AG04450 (cell line): Measurements from ENCODE around the gene SMAD9. TPM values are rescaled to one million over a fixed set of nuclear protein-coding genes. Genes with fewer than 3 reads are reported as not detected.

ENCODE experiments used
- CTCF ChIA-PET: fragments of 300-600, 350-600 bp; formaldehyde crosslinking; extraction: SDS; loops from one replicate; lab custom pipeline; 2022; ENCODE audit warnings: antibody characterized with exemption, inconsistent platforms; lab: Charles Lee
- POLR2A ChIA-PET: fragments of 350-600 bp; formaldehyde crosslinking; extraction: SDS; loops from one replicate; lab custom pipeline; 2021; ENCODE audit warnings: antibody characterized with exemption, inconsistent platforms; lab: Yijun Ruan, JAX
- DNase-seq: peaks from one replicate; pipeline ENCODE4 v3.0.0-alpha.2; 2011; ENCODE audit warnings: low read depth, low spot score
- H3K27ac ChIP-seq: one replicate; pipeline ENCODE4 v1.5.1; 2012; ENCODE audit warnings: low read depth, low read length, control low read depth
- H3K27me3 ChIP-seq: one replicate; pipeline ENCODE4 v1.6.0; 2012; ENCODE audit warnings: low read length; ENCODE audit not compliant: control insufficient read depth, insufficient read depth
- H3K4me3 ChIP-seq: 2 replicates; pipeline ENCODE4 v1.5.1; 2011; ENCODE audit warnings: mild to moderate bottlenecking, low read depth, low read length, control low read depth
- H3K9me3 ChIP-seq: 2 replicates; pipeline ENCODE4 v1.5.1; 2012; ENCODE audit warnings: low read length; ENCODE audit not compliant: control insufficient read depth, insufficient read depth
- CTCF ChIP-seq: IDR thresholded peaks from 2 replicates; pipeline ENCODE4 v1.5.1; 2011; ENCODE audit warnings: low read depth, low read length, control low read depth, inconsistent platforms
- polyA plus RNA-seq: library from polyadenylated mRNA; depleted of rRNA; stranded (reverse); fragments of >200 nt; gene quantifications from 2 replicates; pipeline ENCODE4 v1.2.3, GENCODE V29; 2011; rRNA removed

Gene SMAD9
- polyA plus RNA-seq, 1 experiment = 5.3 TPM

- Histone ChIP-seq H3K4me3 (no peak overlapping the region), H3K27ac (no peak overlapping the region), H3K9me3 (no peaks in the 10 kb centered on the region), H3K27me3 (peaks cover 12% of the 10 kb centered on the region)
- TF ChIP-seq CTCF = no peak
- ChIA-PET POLR2A (no interaction called here), CTCF (no interaction called here)
- DNase-seq = no peak
Observed at GRCh38 chr13:36806102-36806501, 113.9 kb downstream of the SMAD9 start.

- H3K4me3 ChIP-seq = no peak overlapping the region
- H3K27ac ChIP-seq = no peak overlapping the region
- POLR2A ChIA-PET = no interaction called here
- DNase-seq = no peak
- no peak for TF ChIP-seq CTCF
- no peaks in the 10 kb centered on the region for H3K9me3 ChIP-seq
- H3K27me3 ChIP-seq = peaks cover 11% of the 10 kb centered on the region
- CTCF ChIA-PET = no interaction called here
Observed at GRCh38 chr13:36804588-36804987, 115.5 kb downstream of the SMAD9 start.

- Histone ChIP-seq H3K27ac (no peak overlapping the region), H3K9me3 (no peaks in the 10 kb centered on the region), H3K27me3 (peaks cover 5% of the 10 kb centered on the region), H3K4me3 (no peak overlapping the region)
- ChIA-PET CTCF (no interaction called here), POLR2A (no interaction called here)
- no peak for TF ChIP-seq CTCF
- no peak for DNase-seq
Observed at GRCh38 chr13:36801035-36801434, 119.0 kb downstream of the SMAD9 start.

- no peak overlapping the region for H3K4me3 ChIP-seq
- H3K27ac ChIP-seq = no peak overlapping the region
- TF ChIP-seq CTCF = no peak
- H3K9me3 ChIP-seq = no peaks in the 10 kb centered on the region
- H3K27me3 ChIP-seq = no peaks in the 10 kb centered on the region
- CTCF ChIA-PET = no interaction called here
- DNase-seq = no peak
- POLR2A ChIA-PET = no interaction called here
Observed at GRCh38 chr13:36796052-36796451, 124.0 kb downstream of the SMAD9 start.

GRCh38 chr13:36795463-36795862, 124.6 kb downstream of the SMAD9 start:
- ChIA-PET POLR2A (no interaction called here), CTCF (no interaction called here)
- H3K27ac ChIP-seq = no peak overlapping the region
- no peaks in the 10 kb centered on the region for H3K9me3 ChIP-seq
- no peak for TF ChIP-seq CTCF
- no peaks in the 10 kb centered on the region for H3K27me3 ChIP-seq
- no peak for DNase-seq
- H3K4me3 ChIP-seq = no peak overlapping the region

Other genes with a start within 250 kb of the SMAD9 start
- gene SERTM1, start 246.2 kb downstream of the SMAD9 start, polyA plus RNA-seq = not detected in 2 replicates
- 3.0 and 4.0 TPM in 2 replicates for gene RFXAP, start 101.0 kb downstream of the SMAD9 start, polyA plus RNA-seq
- gene ALG5, start 79.1 kb upstream of the SMAD9 start, polyA plus RNA-seq = 36.4 and 51.6 TPM in 2 replicates
- 24.9 and 34.5 TPM in 2 replicates for gene EXOSC8, start 80.5 kb upstream of the SMAD9 start, polyA plus RNA-seq
- 66.7 and 80.6 TPM in 2 replicates for gene SUPT20H, start 139.4 kb upstream of the SMAD9 start, polyA plus RNA-seq
- not detected in 2 replicates for gene CSNK1A1L, start 185.4 kb upstream of the SMAD9 start, polyA plus RNA-seq